Muscle of arm (tissue), 12 donors: ENCODE results near the gene GLT8D1. TPM values are rescaled to one million over a fixed set of nuclear protein-coding genes. Genes with fewer than 3 reads are reported as not detected.
"Not testable (repeated sequence)": the region's sequence is repeated elsewhere in the genome, so short reads cannot be mapped to it uniquely, and the experiment has no call there.

Experiments used
- DNase-seq: peaks from one replicate; pipeline ENCODE4 v3.0.0-alpha.2; 2013
- polyA plus RNA-seq, 12 donors: library from polyadenylated mRNA; unstranded; fragments of 120-200 nt; gene quantifications; one replicate each; pipeline ENCODE4 v1.2.1, GENCODE V29; 2013; ENCODE audit not compliant: insufficient read length in 12 of 12

The GLT8D1 gene
- polyA plus RNA-seq, 12 donors: 70.9 to 118 (median 81.5) TPM; not detected in 1

- no peak for DNase-seq
Measured at GRCh38 chr3:52683611-52684010, 22.0 kb downstream of the GLT8D1 start.

- no peak for DNase-seq
Measured at GRCh38 chr3:52682016-52682415, 23.6 kb downstream of the GLT8D1 start.

- DNase-seq: no peak
Measured at GRCh38 chr3:52681596-52681995, 24.0 kb downstream of the GLT8D1 start.

- no peak for DNase-seq
Measured at GRCh38 chr3:52679811-52680210, 25.8 kb downstream of the GLT8D1 start.

- no peak for DNase-seq
Measured at GRCh38 chr3:52679199-52679538, 26.4 kb downstream of the GLT8D1 start.

GRCh38 chr3:52678265-52679198, 27.1 kb downstream of the GLT8D1 start:
- no peak for DNase-seq

GRCh38 chr3:52676201-52676600, 29.4 kb downstream of the GLT8D1 start:
- DNase-seq: not testable (repeated sequence)

- DNase-seq: no peak
Measured at GRCh38 chr3:52671676-52672075, 33.9 kb downstream of the GLT8D1 start.

GRCh38 chr3:52670621-52671521, 34.7 kb downstream of the GLT8D1 start:
- no peak for DNase-seq

- DNase-seq: no peak
Measured at GRCh38 chr3:52663098-52663497, 42.5 kb downstream of the GLT8D1 start.

GRCh38 chr3:52660046-52660445, 45.5 kb downstream of the GLT8D1 start:
- no peak for DNase-seq

- no peak for DNase-seq
Measured at GRCh38 chr3:52655895-52656294, 49.7 kb downstream of the GLT8D1 start.

- no peak for DNase-seq
Measured at GRCh38 chr3:52651592-52651991, 54.0 kb downstream of the GLT8D1 start.

- DNase-seq: no peak
Measured at GRCh38 chr3:52650439-52650838, 55.2 kb downstream of the GLT8D1 start.

- no peak for DNase-seq
Measured at GRCh38 chr3:52649461-52650210, 56.0 kb downstream of the GLT8D1 start.

GRCh38 chr3:52645549-52645948, 60.0 kb downstream of the GLT8D1 start:
- DNase-seq: no peak

Other genes with a start within 250 kb of the GLT8D1 start
- 10 to 100 TPM in 11 of 12 donors, not detected in 1; 29.2 to 55.4 (median 39.2) TPM for gene STAB1, start 210.5 kb downstream of the GLT8D1 start, polyA plus RNA-seq
- gene NT5DC2, start 171.9 kb downstream of the GLT8D1 start, polyA plus RNA-seq: 100 to 1,000 TPM in 3 of 12 donors, 10 to 100 TPM in 8, not detected in 1; 31.8 to 163 (median 82.8) TPM
- gene UQCC5, start 169.2 kb downstream of the GLT8D1 start, polyA plus RNA-seq: 10 to 100 TPM in 6 of 12 donors, 1 to 10 TPM in 5, not detected in 1; 7.2 to 18.2 (median 10.7) TPM
- gene PBRM1, start 19.9 kb downstream of the GLT8D1 start, polyA plus RNA-seq: 10 to 100 TPM in 11 of 12 donors, not detected in 1; 30.0 to 58.2 (median 51.9) TPM
- gene GNL3, start 19.8 kb downstream of the GLT8D1 start, polyA plus RNA-seq: 100 to 1,000 TPM in 4 of 12 donors, 10 to 100 TPM in 7, not detected in 1; 65.3 to 150 (median 96.6) TPM
- gene SPCS1, start 315 bp upstream of the GLT8D1 start, polyA plus RNA-seq: 100 to 1,000 TPM in 2 of 12 donors, 10 to 100 TPM in 9, not detected in 1; 75.6 to 111 (median 89.1) TPM
- gene NEK4, start 65.1 kb upstream of the GLT8D1 start, polyA plus RNA-seq: 10 to 100 TPM in 8 of 12 donors, 1 to 10 TPM in 3, not detected in 1; 8.7 to 17.8 (median 11.3) TPM
- 1 to 10 TPM in 2 of 12 donors, under 1 TPM in 3, not detected in 7; 0.34 to 5.0 (median 0.47) TPM for gene ITIH1, start 71.8 kb upstream of the GLT8D1 start, polyA plus RNA-seq
- 1 to 10 TPM in 9 of 12 donors, under 1 TPM in 1, not detected in 2; 0.31 to 3.8 (median 1.7) TPM for gene ITIH3, start 89.0 kb upstream of the GLT8D1 start, polyA plus RNA-seq
- gene ITIH4, start 124.9 kb upstream of the GLT8D1 start, polyA plus RNA-seq: 10 to 100 TPM in 9 of 12 donors, 1 to 10 TPM in 2, not detected in 1; 8.0 to 42.4 (median 29.6) TPM
- 100 to 1,000 TPM in 7 of 12 donors, 10 to 100 TPM in 4, not detected in 1; 49.5 to 199 (median 120) TPM for gene MUSTN1, start 129.2 kb upstream of the GLT8D1 start, polyA plus RNA-seq
- gene STIMATE, start 191.8 kb upstream of the GLT8D1 start, polyA plus RNA-seq: 10 to 100 TPM in 3 of 12 donors, 1 to 10 TPM in 8, not detected in 1; 6.2 to 19.1 (median 8.3) TPM